Measurements from ENCODE around the gene TRAF3. TPM values are rescaled to one million over a fixed set of nuclear protein-coding genes. Genes with fewer than 3 reads are reported as not detected.

Gene TRAF3
- total and polyA plus RNA-seq, 12 donors = 2.3 to 15.6 (median 10.2) TPM

DNA sequence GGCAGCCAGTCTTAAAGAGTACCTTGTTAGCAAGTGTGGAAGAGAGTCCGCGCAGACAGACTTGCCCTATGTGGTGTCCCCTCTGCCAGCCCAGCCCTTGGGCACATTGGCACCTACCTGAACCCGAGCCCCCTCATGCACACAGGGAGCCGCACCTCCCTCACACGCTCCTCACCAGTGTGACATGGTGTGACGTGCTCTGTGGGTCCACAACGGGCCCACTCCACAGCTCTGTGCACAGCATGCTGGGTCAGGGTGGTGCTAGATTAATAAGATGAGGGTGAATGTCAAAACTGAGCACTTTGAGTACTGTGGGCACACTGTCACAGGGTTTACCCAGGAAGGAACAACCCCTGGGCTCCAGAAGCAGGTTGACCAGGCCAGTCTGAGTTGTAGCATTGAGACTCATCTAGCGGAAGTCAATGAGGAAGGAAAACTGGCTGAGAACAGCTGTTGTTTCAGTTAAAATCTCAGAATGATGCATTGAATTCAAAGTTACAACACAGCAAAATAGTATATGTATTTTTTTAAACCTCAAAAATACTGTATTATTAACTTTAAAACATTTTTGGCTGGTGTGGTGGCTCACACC, 91.8 kb downstream of the TRAF3 start:
- ATAC-seq = peak in 3 of 8 donors; percentile 23 to 47 (median 38)
- WGBS, 2 donors = 97 to 98% methylated on average over 8 of the region's 8 CpGs
- peaks cover 0 to 13% (median 3%) of the 10 kb centered on the region in 9 donors for H3K4me1 ChIP-seq
- no peak for DNase-seq
- no peak overlapping the region for H3K4me3 ChIP-seq
- TF ChIP-seq, protein P1, sequence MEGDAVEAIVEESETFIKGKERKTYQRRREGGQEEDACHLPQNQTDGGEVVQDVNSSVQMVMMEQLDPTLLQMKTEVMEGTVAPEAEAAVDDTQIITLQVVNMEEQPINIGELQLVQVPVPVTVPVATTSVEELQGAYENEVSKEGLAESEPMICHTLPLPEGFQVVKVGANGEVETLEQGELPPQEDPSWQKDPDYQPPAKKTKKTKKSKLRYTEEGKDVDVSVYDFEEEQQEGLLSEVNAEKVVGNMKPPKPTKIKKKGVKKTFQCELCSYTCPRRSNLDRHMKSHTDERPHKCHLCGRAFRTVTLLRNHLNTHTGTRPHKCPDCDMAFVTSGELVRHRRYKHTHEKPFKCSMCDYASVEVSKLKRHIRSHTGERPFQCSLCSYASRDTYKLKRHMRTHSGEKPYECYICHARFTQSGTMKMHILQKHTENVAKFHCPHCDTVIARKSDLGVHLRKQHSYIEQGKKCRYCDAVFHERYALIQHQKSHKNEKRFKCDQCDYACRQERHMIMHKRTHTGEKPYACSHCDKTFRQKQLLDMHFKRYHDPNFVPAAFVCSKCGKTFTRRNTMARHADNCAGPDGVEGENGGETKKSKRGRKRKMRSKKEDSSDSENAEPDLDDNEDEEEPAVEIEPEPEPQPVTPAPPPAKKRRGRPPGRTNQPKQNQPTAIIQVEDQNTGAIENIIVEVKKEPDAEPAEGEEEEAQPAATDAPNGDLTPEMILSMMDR (IDR thresholded peaks at IDR 0.05) = no peak
- no peaks in the 10 kb centered on the region for H3K9me3 ChIP-seq
- peaks cover 0 to 48% (median 0%) of the 10 kb centered on the region in 9 donors for H3K36me3 ChIP-seq
- H3K27ac ChIP-seq = peak overlapping the region in 1 of 10 donors; percentile 49
- intact Hi-C loops (cut with DNase I) = no loop called here
- H3K27me3 ChIP-seq = no peaks in the 10 kb centered on the region

DNA sequence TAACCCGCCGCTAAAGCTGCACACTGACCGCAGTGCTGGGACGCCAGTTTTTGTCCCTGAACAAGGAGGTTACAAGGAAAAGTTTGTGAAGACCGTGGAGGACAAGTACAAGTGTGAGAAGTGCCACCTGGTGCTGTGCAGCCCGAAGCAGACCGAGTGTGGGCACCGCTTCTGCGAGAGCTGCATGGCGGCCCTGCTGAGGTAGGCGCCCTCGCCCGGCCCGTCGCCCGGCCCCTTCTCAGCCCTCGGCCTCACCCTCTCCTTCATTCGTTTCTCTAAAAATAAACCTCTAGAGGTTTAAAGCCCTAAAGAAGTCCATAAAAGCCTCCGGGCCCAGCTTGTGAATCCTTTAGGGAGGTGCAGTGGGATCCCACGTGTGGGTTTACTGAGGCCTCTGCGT, 93.0 kb downstream of the TRAF3 start:
- H3K36me3 ChIP-seq = peaks cover 0 to 59% (median 0%) of the 10 kb centered on the region in 9 donors

DNA sequence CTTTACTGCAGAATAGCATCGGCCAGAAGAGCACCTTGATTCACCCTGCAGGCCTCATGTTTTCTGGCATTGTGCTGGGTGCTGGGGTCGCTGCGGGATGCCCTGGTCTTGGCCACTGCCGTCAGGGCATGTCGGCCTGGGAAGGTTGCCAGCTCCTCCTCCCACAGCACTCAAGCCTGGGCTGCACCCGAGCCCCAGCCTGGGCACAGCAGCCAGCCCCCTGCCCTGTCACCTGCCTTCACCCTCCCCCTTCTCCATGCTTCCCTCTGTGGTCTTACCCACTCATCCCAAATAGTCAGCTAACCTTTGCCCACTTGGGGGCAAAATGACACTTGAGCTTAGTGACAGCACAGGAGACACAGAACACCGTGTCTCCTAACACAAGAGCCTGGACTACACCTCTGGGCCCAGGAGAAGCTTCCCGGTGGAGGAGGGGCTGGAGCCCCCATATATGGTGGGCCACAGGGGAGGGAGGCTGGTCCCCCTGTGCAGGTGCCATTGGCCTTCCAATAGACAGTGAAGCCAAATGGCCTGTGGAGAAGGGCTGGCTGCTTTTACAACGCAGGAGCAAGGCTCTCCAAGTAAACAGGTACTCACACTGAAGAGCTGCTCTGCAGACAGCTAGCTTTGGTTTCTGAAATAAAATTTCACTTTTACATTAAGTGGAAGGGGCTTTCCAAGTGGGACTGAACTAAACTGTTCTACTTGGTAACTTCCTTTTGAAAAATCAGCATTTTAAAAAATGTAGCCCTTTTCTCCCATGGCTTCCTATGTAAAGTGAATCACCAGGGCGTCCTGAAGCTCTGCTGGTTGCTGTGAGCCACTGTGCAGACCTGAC, 94.0 kb downstream of the TRAF3 start:
- TF ChIP-seq, protein P1 (IDR thresholded peaks at IDR 0.05) = no peak
- intact Hi-C loops (cut with DNase I) = no loop called here
- Histone ChIP-seq H3K4me3 (no peak overlapping the region), H3K4me1 (peaks cover 0 to 13% (median 3%) of the 10 kb centered on the region in 9 donors), H3K27me3 (no peaks in the 10 kb centered on the region), H3K27ac (no peak overlapping the region), H3K9me3 (no peaks in the 10 kb centered on the region), H3K36me3 (peaks cover 0 to 63% (median 3%) of the 10 kb centered on the region in 9 donors)
- 48 to 70% methylated on average over 10 of the region's 10 CpGs for WGBS, 2 donors
- ATAC-seq (peak; percentile 12 to 82 (median 58)), DNase-seq (peak in 1 of 2 donors; percentile 40)

More for the DNA sequence above, 93.0 kb downstream of the TRAF3 start:
- Histone ChIP-seq H3K4me3 (no peak overlapping the region), H3K9me3 (no peaks in the 10 kb centered on the region), H3K27me3 (no peaks in the 10 kb centered on the region), H3K4me1 (peaks cover 0 to 13% (median 3%) of the 10 kb centered on the region in 9 donors), H3K27ac (no peak overlapping the region)
- ATAC-seq (no peak), DNase-seq (no peak)
- intact Hi-C loops (cut with DNase I) = no loop called here
- TF ChIP-seq, protein P1 (IDR thresholded peaks at IDR 0.05) = no peak
- 94 to 97% methylated on average over 20 to 21 of the region's 21 CpGs for WGBS, 2 donors

DNA sequence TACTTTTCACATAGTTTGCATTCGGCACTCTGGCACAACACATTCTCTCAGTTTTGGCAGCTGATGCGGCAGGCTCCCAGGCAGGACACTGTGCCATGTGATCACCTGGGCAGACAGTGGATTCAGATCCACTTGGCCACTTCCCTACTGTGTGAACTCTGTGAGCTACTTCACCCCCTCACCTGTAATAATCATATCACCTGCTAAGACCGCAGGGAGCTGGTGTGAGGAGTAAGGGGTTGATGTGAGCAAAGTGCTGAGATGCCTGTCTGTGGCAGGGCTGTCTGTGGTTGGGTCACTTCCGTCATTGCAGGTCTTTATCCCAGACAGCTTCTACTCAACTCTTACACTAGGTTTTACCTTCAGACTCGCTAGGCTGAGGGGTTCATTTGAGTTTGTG, 94.8 kb downstream of the TRAF3 start:
- TF ChIP-seq, protein P1 (IDR thresholded peaks at IDR 0.05) = no peak
- intact Hi-C loops (cut with DNase I) = no loop called here
- Histone ChIP-seq H3K27me3 (no peaks in the 10 kb centered on the region), H3K4me3 (no peak overlapping the region), H3K27ac (no peak overlapping the region), H3K4me1 (peaks cover 0 to 13% (median 3%) of the 10 kb centered on the region in 9 donors), H3K9me3 (no peaks in the 10 kb centered on the region), H3K36me3 (peaks cover 0 to 71% (median 6%) of the 10 kb centered on the region in 9 donors)
- DNase-seq (no peak), ATAC-seq (peak in 2 of 8 donors; percentile 44 to 50)
- 78 to 87% methylated on average over 5 of the region's 5 CpGs for WGBS, 2 donors
